Body of pancreas (tissue), 4 donors: ENCODE data around the gene GMCL1. TPM values are rescaled to one million over a fixed set of nuclear protein-coding genes. Genes with fewer than 3 reads are reported as not detected.
A peak's percentile ranks its signal among the peaks of the same experiment; 100 is the strongest.

Source experiments
- ATAC-seq: fragments of 150-250 bp; one replicate; pipeline ENCODE4 v1.9.1; 2016
- DNase-seq, 4 donors: peaks; one replicate each; pipeline ENCODE4 v3.0.0-alpha.2; 2019
- H3K27ac ChIP-seq, 4 donors: fragments of 200-600 bp; sonication (generic); 1 replicate in 3 of 4; 2 replicates in 1 of 4; pipeline versions ENCODE4 v1.5.1 to v1.6.1; 2016 to 2019; ENCODE audit warnings: mild to moderate bottlenecking in 1 of 4, mixed read lengths in 1 of 4, moderate library complexity in 1 of 4
- H3K27me3 ChIP-seq, 2 donors: fragments of 200-600 bp; sonication (generic); one replicate each; pipeline ENCODE4 v1.6.0; 2016; ENCODE audit warnings: mild to moderate bottlenecking in 1 of 2
- H3K36me3 ChIP-seq, 2 donors: fragments of 200-600 bp; sonication (generic); replicated peaks in 1 of 2; 2 replicates each; pipeline ENCODE4 v1.5.1; 2016; ENCODE audit warnings: low read depth in 2 of 2; ENCODE audit not compliant: insufficient read depth in 1 of 2
- H3K4me1 ChIP-seq: fragments of 200-600 bp; sonication (generic); one replicate; pipeline ENCODE4 v1.6.0; 2016
- H3K4me3 ChIP-seq, 2 donors: fragments of 200-600 bp; sonication (generic); 1 replicate in 1 of 2; 2 replicates in 1 of 2; pipeline ENCODE4 v1.5.1; 2016 to 2019
- H3K9me3 ChIP-seq, 3 donors: fragments of 200-600 bp; sonication (generic); 1 replicate in 2 of 3; 2 replicates in 1 of 3; pipeline ENCODE4 v1.5.1; 2016
- CTCF ChIP-seq, 7 experiments: fragments of 450-650 bp in 4 of 7; fragments of 200-600 bp in 3 of 7; sonication (generic) in 3 of 7; IDR thresholded peaks; one replicate each; pipeline ENCODE4 v1.5.1; 2016 to 2019; ENCODE audit warnings: antibody characterized with exemption in 7 of 7
- POLR2A ChIP-seq, 3 donors: fragments of 450-650 bp; IDR thresholded peaks; one replicate each; pipeline ENCODE4 v1.6.1; 2016; ENCODE audit warnings: antibody characterized with exemption in 3 of 3, mild to moderate bottlenecking in 2 of 3
- WGBS, 2 donors: methylation state at CpG; one replicate each; pipeline ENCODE4 v1.1.5; 2017; 5-methylcytosine and 5-hydroxymethylcytosine counted together
- intact Hi-C: fragments of 100-400 bp; cut with DNase I; formaldehyde crosslinking; loops from one replicate; pipeline ENCODE4 v1.15.1; 2023
- total RNA-seq, 2 donors: library from RNA; depleted of rRNA; stranded (reverse); fragments of >200 nt; gene quantifications; one replicate each; pipeline ENCODE4 v1.1.0, GENCODE V29; 2016

Gene GMCL1
- total RNA-seq, 2 donors from 2014 or later, result 16.1 to 31.6 TPM

DNA sequence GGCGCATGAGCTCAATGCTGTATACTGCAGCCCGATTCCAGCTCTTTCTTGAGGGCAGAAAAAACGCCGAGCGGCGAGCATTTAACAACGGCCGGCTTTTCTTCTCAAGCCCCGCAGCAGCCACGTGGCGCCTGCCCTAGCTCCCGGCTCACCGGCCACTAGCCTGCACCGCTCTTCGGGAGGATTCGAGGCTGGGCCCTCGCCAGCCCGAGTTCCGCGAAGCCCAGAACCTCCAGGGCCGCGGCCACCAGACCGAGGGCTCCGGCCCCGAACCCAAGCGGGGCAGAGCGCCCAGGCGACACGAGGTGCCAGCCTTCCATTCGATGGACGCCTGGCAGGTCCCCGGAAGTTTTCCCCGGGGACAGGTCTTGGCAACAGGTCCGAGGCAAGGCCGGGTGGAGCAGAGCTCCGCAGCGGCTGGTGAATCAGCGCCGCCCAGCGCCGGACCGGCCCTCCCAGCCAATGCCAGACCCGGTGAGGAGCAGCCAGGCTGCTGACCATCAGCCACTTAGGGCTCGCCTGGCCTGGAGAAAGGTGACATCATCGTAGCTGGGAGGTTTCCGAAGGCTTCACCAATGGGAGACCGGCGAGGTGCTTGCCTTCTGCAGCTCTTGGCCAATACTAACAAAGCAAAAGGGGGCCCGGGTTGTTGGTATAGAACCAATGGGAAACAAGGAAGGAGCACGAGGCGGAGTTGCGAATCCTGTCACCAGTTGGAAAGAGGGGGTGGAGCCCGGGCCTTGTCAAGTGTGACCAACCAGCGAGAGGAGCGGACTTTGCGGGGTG lies 84.9 kb downstream of the GMCL1 start:
- WGBS, 2 donors, result 0 to 1% methylated on average over 20 to 56 of the region's 56 CpGs
- Histone ChIP-seq H3K9me3 (no peaks in the 10 kb centered on the region), H3K27ac (peak overlapping the region; percentile 92 to 99 (median 99)), H3K4me3 (peak overlapping the region; percentile 29 to 48), H3K27me3 (no peaks in the 10 kb centered on the region), H3K36me3 (peaks cover 3 to 5% of the 10 kb centered on the region in 2 donors), H3K4me1 (peaks cover 28% of the 10 kb centered on the region)
- TF ChIP-seq CTCF (IDR thresholded peaks at IDR 0.05) (peak in 2 of 7 experiments; percentile 12 to 32), POLR2A (IDR thresholded peaks at IDR 0.05) (peak; percentile 67 to 89 (median 70))
- ATAC-seq (peak; percentile 91), DNase-seq (peak; percentile 100)
- intact Hi-C loops, result no loop called here

DNA sequence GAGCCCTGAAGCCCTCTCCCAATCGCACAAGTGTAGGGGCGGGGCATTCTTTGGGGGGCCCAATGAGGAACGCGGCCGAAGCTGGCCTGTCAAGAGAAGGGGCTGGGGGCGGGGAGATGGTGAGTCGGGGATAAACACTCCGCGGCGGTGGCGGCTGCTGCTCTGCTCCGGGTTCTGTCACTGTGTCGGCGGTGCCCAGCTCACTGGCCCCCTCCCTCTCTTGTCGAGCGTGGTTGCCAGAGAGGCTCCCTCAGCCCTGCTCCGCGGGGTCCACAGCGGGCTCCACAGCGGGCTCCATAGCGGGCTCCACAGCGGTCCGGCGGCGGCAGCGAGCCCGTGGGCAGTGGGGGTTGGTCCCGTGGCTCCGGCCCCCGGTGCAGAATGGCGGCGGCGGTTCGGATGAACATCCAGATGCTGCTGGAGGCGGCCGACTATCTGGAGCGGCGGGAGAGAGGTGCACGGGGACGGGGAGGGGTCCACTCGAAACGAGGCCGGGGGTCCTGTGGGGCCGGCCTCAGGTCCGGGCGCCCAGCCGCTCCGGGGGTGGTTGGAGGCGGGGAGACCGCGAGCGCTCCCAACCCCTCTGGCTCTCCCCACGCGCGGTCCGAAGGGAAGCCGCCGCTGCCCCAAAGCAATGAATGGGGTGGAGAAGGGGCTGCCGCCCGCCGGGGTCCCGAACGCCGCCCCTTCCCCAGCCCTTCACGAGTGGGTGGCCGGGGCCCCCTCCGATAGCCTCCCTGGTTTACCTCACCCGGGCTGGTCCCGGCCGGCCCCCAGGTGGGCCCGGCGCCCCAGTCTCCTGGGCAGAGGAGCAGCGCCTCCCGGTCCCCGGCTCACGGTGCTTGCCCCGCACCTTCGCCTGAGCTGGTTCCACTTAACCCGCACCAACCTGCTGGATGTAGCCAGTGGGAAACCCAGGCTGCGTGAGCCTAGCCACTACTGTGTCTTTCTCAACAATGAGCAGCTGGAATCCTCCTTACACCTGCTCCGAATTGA lies 85.8 kb downstream of the GMCL1 start, which contains the start of gene MXD1:
Gene MXD1, plus strand, starts transcription at position 160 of the 996 bp plus-strand sequence. Its CDS starts 222 bp downstream, at position 382.
- Histone ChIP-seq H3K9me3 (no peaks in the 10 kb centered on the region), H3K36me3 (peaks cover 0 to 2% of the 10 kb centered on the region in 2 donors), H3K4me1 (peaks cover 28% of the 10 kb centered on the region), H3K4me3 (peak within 1 kb of the TSS; percentile 93 to 95), H3K27ac (peak within 1 kb of the TSS; percentile 92 to 99 (median 99)), H3K27me3 (no peaks in the 10 kb centered on the region)
- 0 to 1% methylated on average over 8 to 78 of the region's 81 CpGs for WGBS, 2 donors
- DNase-seq (peak; percentile 25 to 41 (median 29)), ATAC-seq (no peak)
- TF ChIP-seq POLR2A (IDR thresholded peaks at IDR 0.05) (peak; percentile 95 to 99 (median 98)), CTCF (IDR thresholded peaks at IDR 0.05) (no peak)
- intact Hi-C loops, result no loop called here

- TF ChIP-seq CTCF (IDR thresholded peaks at IDR 0.05) (no peak), POLR2A (IDR thresholded peaks at IDR 0.05) (no peak)
- Histone ChIP-seq H3K27me3 (no peaks in the 10 kb centered on the region), H3K9me3 (no peaks in the 10 kb centered on the region), H3K4me3 (peak overlapping the region in 1 of 2 donors; percentile 93), H3K27ac (peak overlapping the region in 2 of 4 donors; percentile 93 to 97), H3K4me1 (peaks cover 28% of the 10 kb centered on the region), H3K36me3 (no peaks in the 10 kb centered on the region)
- intact Hi-C loops, result no loop called here
- ATAC-seq, result no peak
- 20 to 27% methylated on average over 2 of the region's 2 CpGs for WGBS, 2 donors
- no peak for DNase-seq
Measured at GRCh38 chr2:69916106-69916505, 86.6 kb downstream of the GMCL1 start.

- intact Hi-C loops, result no loop called here
- peak in 1 of 4 donors; percentile 44 for DNase-seq
- TF ChIP-seq POLR2A (IDR thresholded peaks at IDR 0.05) (no peak), CTCF (IDR thresholded peaks at IDR 0.05) (no peak)
- H3K9me3 ChIP-seq, result no peaks in the 10 kb centered on the region
- H3K4me1 ChIP-seq, result peaks cover 28% of the 10 kb centered on the region
- ATAC-seq, result no peak
- H3K36me3 ChIP-seq, result peaks cover 0 to 4% of the 10 kb centered on the region in 2 donors
- H3K4me3 ChIP-seq, result no peak overlapping the region
- H3K27me3 ChIP-seq, result no peaks in the 10 kb centered on the region
- H3K27ac ChIP-seq, result peak overlapping the region in 2 of 4 donors; percentile 21 to 40
- 42 to 49% methylated on average over 3 of the region's 3 CpGs for WGBS, 2 donors
Measured at GRCh38 chr2:69917852-69918251, 88.4 kb downstream of the GMCL1 start.
